Osteoblast (primary cell): Measurements from ENCODE around the gene CMTM4. TPM values are rescaled to one million over a fixed set of nuclear protein-coding genes. Genes with fewer than 3 reads are reported as not detected.

ENCODE experiments used
- DNase-seq: peaks from one replicate; pipeline ENCODE4 v3.0.0; 2011; ENCODE audit warnings: low spot score, mixed read lengths; ENCODE audit not compliant: insufficient read length; ENCODE audit errors: missing footprints
- H2AFZ ChIP-seq: 2 replicates; pipeline ENCODE4 v1.6.0; 2011; ENCODE audit warnings: mild to moderate bottlenecking, low read length
- H3K27ac ChIP-seq: 2 replicates; pipeline ENCODE4 v1.5.1; 2011; ENCODE audit warnings: mild to moderate bottlenecking, low read depth, low read length, moderate library complexity
- H3K27me3 ChIP-seq: 2 replicates; pipeline ENCODE4 v1.6.0; 2012; ENCODE audit warnings: mild to moderate bottlenecking, control low read depth, inconsistent platforms, low read length, moderate library complexity; ENCODE audit not compliant: insufficient read depth
- H3K36me3 ChIP-seq: 2 replicates; pipeline ENCODE4 v1.5.1; 2011; ENCODE audit warnings: mild to moderate bottlenecking, low read length, control low read depth, moderate library complexity; ENCODE audit not compliant: insufficient read depth
- H3K4me1 ChIP-seq: 2 replicates; pipeline ENCODE4 v1.5.1; 2011; ENCODE audit warnings: mild to moderate bottlenecking, low read length, control low read depth, moderate library complexity; ENCODE audit not compliant: insufficient read depth
- H3K4me2 ChIP-seq: 2 replicates; pipeline ENCODE4 v1.6.0; 2011; ENCODE audit warnings: mild to moderate bottlenecking, low read length; ENCODE audit not compliant: insufficient read depth
- H3K4me3 ChIP-seq: fragments of 200-600 bp; sonication (generic); 3 replicates; pipeline ENCODE4 v1.5.1; 2012; ENCODE audit warnings: mild to moderate bottlenecking, low read length, inconsistent platforms; ENCODE audit not compliant: insufficient read depth
- H3K79me2 ChIP-seq: 2 replicates; pipeline ENCODE4 v1.6.0; 2012; ENCODE audit warnings: mild to moderate bottlenecking, low read length, control low read depth, inconsistent platforms; ENCODE audit not compliant: insufficient read depth
- H3K9me3 ChIP-seq: 2 replicates; pipeline ENCODE4 v1.5.1; 2011; ENCODE audit warnings: low read depth, low read length, control low read depth
- H4K20me1 ChIP-seq: 2 replicates; pipeline ENCODE4 v1.6.0; 2012; ENCODE audit warnings: mild to moderate bottlenecking, low read length, control low read depth; ENCODE audit not compliant: insufficient read depth
- CTCF ChIP-seq: IDR thresholded peaks from 2 replicates; pipeline ENCODE4 v1.5.1; 2011; ENCODE audit warnings: mild to moderate bottlenecking, low read depth, low read length, moderate library complexity; ENCODE audit errors: extremely low read depth
- total RNA-seq: library from RNA; depleted of rRNA; stranded (reverse); fragments of >200 nt; gene quantifications from 2 replicates; pipeline ENCODE4 v1.2.3, GENCODE V29; 2012

The CMTM4 gene
- total RNA-seq, 1 donor: 42.7 TPM

GRCh38 chr16:66592814-66593213 lies 103.7 kb downstream of the CMTM4 start:
- no peaks in the 10 kb centered on the region for H3K9me3 ChIP-seq
- H3K4me1 ChIP-seq: peaks cover 2% of the 10 kb centered on the region
- H3K27me3 ChIP-seq: no peaks in the 10 kb centered on the region
- no peaks in the 10 kb centered on the region for H3K79me2 ChIP-seq
- TF ChIP-seq CTCF: no peak
- no peak overlapping the region for H3K4me3 ChIP-seq
- H4K20me1 ChIP-seq: no peaks in the 10 kb centered on the region
- H3K36me3 ChIP-seq: no peaks in the 10 kb centered on the region
- no peak for DNase-seq
- no peak overlapping the region for H3K4me2 ChIP-seq
- H3K27ac ChIP-seq: no peak overlapping the region
- H2AFZ ChIP-seq: no peak overlapping the region

- no peaks in the 10 kb centered on the region for H3K36me3 ChIP-seq
- no peak for DNase-seq
- no peaks in the 10 kb centered on the region for H3K27me3 ChIP-seq
- no peaks in the 10 kb centered on the region for H3K79me2 ChIP-seq
- no peaks in the 10 kb centered on the region for H3K9me3 ChIP-seq
- no peak overlapping the region for H3K4me3 ChIP-seq
- no peak for TF ChIP-seq CTCF
- H3K4me2 ChIP-seq: no peak overlapping the region
- no peaks in the 10 kb centered on the region for H4K20me1 ChIP-seq
- no peak overlapping the region for H3K27ac ChIP-seq
- peaks cover 4% of the 10 kb centered on the region for H3K4me1 ChIP-seq
- H2AFZ ChIP-seq: no peak overlapping the region
These were observed 104.3 kb downstream of the CMTM4 start for GRCh38 chr16:66592241-66592640.

- peaks cover 4% of the 10 kb centered on the region for H3K4me1 ChIP-seq
- H3K27ac ChIP-seq: no peak overlapping the region
- H3K36me3 ChIP-seq: no peaks in the 10 kb centered on the region
- H2AFZ ChIP-seq: no peak overlapping the region
- no peaks in the 10 kb centered on the region for H3K79me2 ChIP-seq
- no peak overlapping the region for H3K4me3 ChIP-seq
- no peak overlapping the region for H3K4me2 ChIP-seq
- no peaks in the 10 kb centered on the region for H3K27me3 ChIP-seq
- H4K20me1 ChIP-seq: no peaks in the 10 kb centered on the region
- DNase-seq: no peak
- no peak for TF ChIP-seq CTCF
- H3K9me3 ChIP-seq: no peaks in the 10 kb centered on the region
These were observed 105.5 kb downstream of the CMTM4 start for GRCh38 chr16:66591018-66591417.

- H3K4me2 ChIP-seq: peak overlapping the region; percentile 42
- no peak for TF ChIP-seq CTCF
- H3K9me3 ChIP-seq: no peaks in the 10 kb centered on the region
- H3K36me3 ChIP-seq: no peaks in the 10 kb centered on the region
- peaks cover 4% of the 10 kb centered on the region for H3K4me1 ChIP-seq
- peak overlapping the region; percentile 15 for H3K4me3 ChIP-seq
- H2AFZ ChIP-seq: no peak overlapping the region
- no peaks in the 10 kb centered on the region for H3K79me2 ChIP-seq
- no peaks in the 10 kb centered on the region for H3K27me3 ChIP-seq
- DNase-seq: no peak
- H4K20me1 ChIP-seq: no peaks in the 10 kb centered on the region
- no peak overlapping the region for H3K27ac ChIP-seq
These were observed 106.2 kb downstream of the CMTM4 start for GRCh38 chr16:66590322-66590721.
